Measurements from ENCODE around the gene KCNA5. TPM values are rescaled to one million over a fixed set of nuclear protein-coding genes. Genes with fewer than 3 reads are reported as not detected.

Gene KCNA5
- total RNA-seq, 1 experiment from 2014 or later: not detected

GRCh38 chr12:5036031-5036430 lies 7.6 kb upstream of the KCNA5 start:
- no peak overlapping the region for H3K27ac ChIP-seq (ENCODE audit: low read depth, low read length)
- no peaks in the 10 kb centered on the region for H4K20me1 ChIP-seq (ENCODE audit: insufficient read depth)
- H3K9me3 ChIP-seq (ENCODE audit: control insufficient read depth in 1 of 2, insufficient read depth in 1 of 2, low read depth in 1 of 2, low read length in 2 of 2): no peaks in the 10 kb centered on the region
- H3K9ac ChIP-seq (ENCODE audit: low read length): no peak overlapping the region
- no peak for DNase-seq (ENCODE audit: low read depth, low spot score)
- no TSS peak for BruUV-seq (replicated peaks)
- ChIA-PET POLR2A (no interaction called here), RAD21 (ENCODE audit: low non-redundant PET in 1 of 2, low total read pairs in 2 of 2, uncharacterized antibody in 2 of 2, unreplicated experiment in 2 of 2) (no interaction called here), CTCF (no interaction called here)
- no peaks in the 10 kb centered on the region for H3K9me2 ChIP-seq (ENCODE audit: insufficient read depth)
- TF ChIP-seq SP1 (IDR thresholded peaks at IDR 0.05; ENCODE audit: low read depth): no peak
- TF ChIP-seq JUND (IDR thresholded peaks at IDR 0.05): no peak
- no peak for TF ChIP-seq SRF (IDR thresholded peaks at IDR 0.05; ENCODE audit: low read depth)
- TF ChIP-seq REST (IDR thresholded peaks at IDR 0.05; ENCODE audit: low read depth): no peak
- no peak for TF ChIP-seq CEBPB (IDR thresholded peaks at IDR 0.05; ENCODE audit: low read depth)
- no peak for TF ChIP-seq ZFX (IDR thresholded peaks at IDR 0.05)
- no peak for TF ChIP-seq ZBTB33 (IDR thresholded peaks at IDR 0.05; ENCODE audit: extremely low read depth, insufficient replicate concordance, low read length)
- no peak for TF ChIP-seq RAD21 (IDR thresholded peaks at IDR 0.05; ENCODE audit: low read depth)
- no peaks in the 10 kb centered on the region for H3K79me2 ChIP-seq (ENCODE audit: insufficient read depth, low read length)
- no peak for ATAC-seq
- H3K36me3 ChIP-seq (ENCODE audit: control insufficient read depth in 1 of 2, insufficient read depth in 2 of 2, low read length in 2 of 2): no peaks in the 10 kb centered on the region
- no peaks in the 10 kb centered on the region for H3K4me1 ChIP-seq (ENCODE audit: control insufficient read depth in 1 of 2, insufficient read depth in 2 of 2, low read length in 2 of 2)
- intact Hi-C loops (cut with micrococcal nuclease): no loop called here
- no peak overlapping the region for H3K4me3 ChIP-seq (replicated peaks in 1 of 2; ENCODE audit: low read depth in 1 of 2, low read length in 2 of 2)
- H2AFZ ChIP-seq (ENCODE audit: low read depth, low read length, poor library complexity, severe bottlenecking): no peak overlapping the region
- H3K4me2 ChIP-seq (ENCODE audit: low read length): no peak overlapping the region
- H3K27me3 ChIP-seq (ENCODE audit: insufficient read depth, low read length): peaks cover 57% of the 10 kb centered on the region

All from HCT116 (cell line).